COLO829 (cell line): ENCODE measurements around the gene GJB4.
A peak's percentile ranks its signal among the peaks of the same experiment; 100 is the strongest.
"Not testable (repeated sequence)": the region's sequence is repeated elsewhere in the genome, so short reads cannot be mapped to it uniquely, and the experiment has no call there.

Experiments
- DNase-seq: peaks from one replicate; pipeline ENCODE4 v3.0.0; 2012; ENCODE audit warnings: low spot score

Gene GJB4

GRCh38 chr1:34800214-34800613 lies 40.7 kb downstream of the GJB4 start:
- DNase-seq, result peak; percentile 9

- DNase-seq, result no peak
These were observed 44.2 kb downstream of the GJB4 start for GRCh38 chr1:34803770-34804169.

- DNase-seq, result no peak
These were observed 46.9 kb downstream of the GJB4 start for GRCh38 chr1:34806396-34806795.

GRCh38 chr1:34808051-34808810 lies 48.7 kb downstream of the GJB4 start:
- DNase-seq, result no peak

GRCh38 chr1:34810781-34811180 lies 51.2 kb downstream of the GJB4 start:
- DNase-seq, result not testable (repeated sequence)
